CD4-positive, alpha-beta T cell treated with Interferon alpha-2 for 1 hour (primary cell): Measurements from ENCODE around the gene FBXL12.
"Not testable (repeated sequence)": the region's sequence is repeated elsewhere in the genome, so short reads cannot be mapped to it uniquely, and the experiment has no call there.

Experiments used
- DNase-seq, 2 donors: peaks; one replicate each; pipeline ENCODE4 v3.0.0-alpha.2; 2020 to 2022

The FBXL12 gene

GRCh38 chr19:9818734-9819595, at the start of gene FBXL12:
TSS of gene FBXL12 (minus strand) at chr19:9819079. CDS start at chr19:9818813, 266 bp downstream.
- DNase-seq, result peak; percentile 100

GRCh38 chr19:9865732-9866501, 47.0 kb upstream of the FBXL12 start:
- DNase-seq, result peak; percentile 45 to 65

GRCh38 chr19:9863759-9864158, 44.9 kb upstream of the FBXL12 start:
- DNase-seq, result peak in 1 of 2 donors; percentile 26

- peak in 1 of 2 donors; percentile 33 for DNase-seq
Measured at GRCh38 chr19:9862938-9863337, 44.1 kb upstream of the FBXL12 start.

- DNase-seq, result no peak
Measured at GRCh38 chr19:9861503-9861902, 42.6 kb upstream of the FBXL12 start.

- no peak for DNase-seq
Measured at GRCh38 chr19:9860407-9860806, 41.5 kb upstream of the FBXL12 start.

GRCh38 chr19:9858766-9859165, 39.9 kb upstream of the FBXL12 start:
- DNase-seq, result no peak

GRCh38 chr19:9857920-9858746, 39.3 kb upstream of the FBXL12 start:
- peak in 1 of 2 donors; percentile 50 for DNase-seq

GRCh38 chr19:9857076-9857721, 38.3 kb upstream of the FBXL12 start:
- DNase-seq, result no peak

- no peak for DNase-seq
Measured at GRCh38 chr19:9856609-9857008, 37.7 kb upstream of the FBXL12 start.

- DNase-seq, result no peak
Measured at GRCh38 chr19:9854282-9854846, 35.5 kb upstream of the FBXL12 start.

- no peak for DNase-seq
Measured at GRCh38 chr19:9850235-9850959, 31.5 kb upstream of the FBXL12 start.

- no peak for DNase-seq
Measured at GRCh38 chr19:9849791-9850190, 30.9 kb upstream of the FBXL12 start.

- DNase-seq, result no peak
Measured at GRCh38 chr19:9848762-9849161, 29.9 kb upstream of the FBXL12 start.

- peak; percentile 27 to 56 for DNase-seq
Measured at GRCh38 chr19:9848060-9848459, 29.2 kb upstream of the FBXL12 start.

GRCh38 chr19:9847087-9847671, 28.3 kb upstream of the FBXL12 start:
- peak in 1 of 2 donors; percentile 37 for DNase-seq

- DNase-seq, result not testable (repeated sequence)
Measured at GRCh38 chr19:9843626-9844273, 24.9 kb upstream of the FBXL12 start.

GRCh38 chr19:9842834-9843625, 24.2 kb upstream of the FBXL12 start:
- DNase-seq, result no peak

- no peak for DNase-seq
Measured at GRCh38 chr19:9839415-9839814, 20.5 kb upstream of the FBXL12 start.

- no peak for DNase-seq
Measured at GRCh38 chr19:9838324-9838723, 19.4 kb upstream of the FBXL12 start.
